HepG2 (cell line): ENCODE data around the gene OSM. TPM values are rescaled to one million over a fixed set of nuclear protein-coding genes. Genes with fewer than 3 reads are reported as not detected.

Experiments
- ATAC-seq: fragments of 200-7000 bp; cut with Tn5 transposase; 3 replicates; pipeline ENCODE4 v1.9.1; 2020; ENCODE audit warnings: mild to moderate bottlenecking, moderate library complexity
- BruUV-seq: library from RNA; stranded (reverse); fragments of 400-500 nt; replicated peaks from 2 replicates; lab custom pipeline; 2021; lab: Mats Ljungman, UMichigan
- CTCF ChIA-PET: fragments of 300-600 bp; formaldehyde crosslinking; extraction: SDS; loops from one replicate; lab custom pipeline; 2021; ENCODE audit warnings: low total read pairs, inconsistent platforms, low intra/inter-chr PET ratio; lab: Yijun Ruan, JAX
- POLR2A ChIA-PET: fragments of 350-600 bp; sonication (Branson Sonifier 250); formaldehyde crosslinking; loops from one replicate; lab custom pipeline; 2020; ENCODE audit warnings: antibody characterized with exemption, inconsistent platforms; lab: Yijun Ruan, JAX
- DNase-seq: peaks from one replicate; pipeline ENCODE4 v3.0.0-alpha.2; 2015; ENCODE audit warnings: low spot score
- FAIRE-seq: peaks from 3 replicates; lab custom pipeline; 2011; peaks lifted over from hg19 to GRCh38; lab: Jason Lieb, UNC
- H2AFZ ChIP-seq: one replicate; pipeline ENCODE4 v1.6.1; 2011; ENCODE audit warnings: low read length, inconsistent platforms
- H3K27ac ChIP-seq: fragments of 300-600 bp; 3 replicates; pipeline ENCODE4 v1.8.0; 2011; ENCODE audit warnings: mixed run types, mild to moderate bottlenecking, mixed read lengths, low read length, inconsistent platforms; ENCODE audit not compliant: insufficient read depth; ENCODE audit errors: extremely low read length
- H3K27me3 ChIP-seq, 2 experiments: fragments of 200-600 bp in 1 of 2; 2 replicates in 1 of 2; 3 replicates in 1 of 2; pipeline versions ENCODE4 v1.6.0 to v1.8.0; 2011; ENCODE audit warnings: low read length in 2 of 2, mild to moderate bottlenecking in 2 of 2, moderate library complexity in 2 of 2, inconsistent platforms in 1 of 2; ENCODE audit not compliant: insufficient read depth in 2 of 2, control insufficient read depth in 1 of 2
- H3K36me3 ChIP-seq, 2 experiments: fragments of 200-600 bp in 1 of 2; replicated peaks in 1 of 2; 2 replicates in 1 of 2; 3 replicates in 1 of 2; pipeline versions ENCODE4 v1.5.1 to v1.8.0; 2011; ENCODE audit warnings: low read length in 2 of 2, inconsistent platforms in 1 of 2; ENCODE audit not compliant: insufficient read depth in 2 of 2, control insufficient read depth in 1 of 2
- H3K4me1 ChIP-seq: 2 replicates; pipeline ENCODE4 v1.5.1; 2012; ENCODE audit warnings: low read length, inconsistent platforms; ENCODE audit not compliant: insufficient read depth
- H3K4me2 ChIP-seq: 2 replicates; pipeline ENCODE4 v1.6.0; 2011; ENCODE audit warnings: low read depth, low read length, inconsistent platforms
- H3K4me3 ChIP-seq, 3 experiments: fragments of 200-600 bp in 1 of 3; sonication (generic), shearing (Covaris generic) in 1 of 3; replicated peaks in 1 of 3; 2 replicates each; pipeline ENCODE4 v1.5.1; 2011 to 2016; ENCODE audit warnings: low read length in 3 of 3, inconsistent platforms in 2 of 3, low read depth in 2 of 3, mild to moderate bottlenecking in 2 of 3, control low read depth in 1 of 3, mixed read lengths in 1 of 3; ENCODE audit not compliant: insufficient read depth in 1 of 3
- H3K79me2 ChIP-seq: one replicate; pipeline ENCODE4 v1.6.1; 2011; ENCODE audit warnings: low read length, inconsistent platforms; ENCODE audit not compliant: insufficient read depth
- H3K9ac ChIP-seq: 2 replicates; pipeline ENCODE4 v1.6.0; 2011; ENCODE audit warnings: mild to moderate bottlenecking, low read depth, low read length, inconsistent platforms; ENCODE audit not compliant: insufficient read depth
- H3K9me3 ChIP-seq: 2 replicates; pipeline ENCODE4 v1.5.1; 2012; ENCODE audit warnings: mild to moderate bottlenecking, low read length
- H4K20me1 ChIP-seq: 2 replicates; pipeline ENCODE4 v1.6.0; 2011; ENCODE audit warnings: inconsistent platforms, mild to moderate bottlenecking, low read length, moderate library complexity; ENCODE audit not compliant: insufficient read depth
- CTCF ChIP-seq: sonication (generic); formaldehyde crosslinking; IDR thresholded peaks from 2 replicates; pipeline ENCODE4 v1.5.0; 2020; ENCODE audit warnings: mild to moderate bottlenecking, missing genetic modification reagents, moderate library complexity
- FIP1L1 ChIP-seq: fragments of 200-400 bp; formaldehyde crosslinking; IDR thresholded peaks from 2 replicates; pipeline ENCODE4 v1.6.1; 2018; ENCODE audit warnings: low read depth, mild to moderate bottlenecking, low read length, moderate library complexity, borderline replicate concordance; ENCODE audit not compliant: insufficient read depth
- LBX2 ChIP-seq: sonication (generic); formaldehyde crosslinking; IDR thresholded peaks from 2 replicates; pipeline ENCODE4 v1.5.0; 2020; ENCODE audit warnings: missing genetic modification reagents, mild to moderate bottlenecking, borderline replicate concordance
- PCBP2 ChIP-seq: fragments of 200-400 bp; formaldehyde crosslinking; optimal IDR thresholded peaks from 2 replicates; pipeline ENCODE3; 2018; ENCODE audit warnings: low read length, low read depth; ENCODE audit not compliant: poor library complexity, severe bottlenecking
- PRDM15 ChIP-seq: sonication (generic); formaldehyde crosslinking; IDR thresholded peaks from 2 replicates; pipeline ENCODE4 v1.4.0; 2020; ENCODE audit warnings: missing genetic modification reagents
- TRIM24 ChIP-seq: sonication (generic); formaldehyde crosslinking; IDR thresholded peaks from 2 replicates; pipeline ENCODE4 v1.8.0; 2022; ENCODE audit warnings: mild to moderate bottlenecking, missing genetic modification reagents
- ZFP36L1 ChIP-seq: sonication (generic); formaldehyde crosslinking; IDR thresholded peaks from 2 replicates; pipeline ENCODE4 v1.8.0; 2022; ENCODE audit warnings: mild to moderate bottlenecking, missing genetic modification reagents, moderate library complexity
- ZNF670 ChIP-seq: sonication (generic); formaldehyde crosslinking; IDR thresholded peaks from 2 replicates; pipeline ENCODE4 v1.8.0; 2022; ENCODE audit warnings: mild to moderate bottlenecking, missing genetic modification reagents, borderline replicate concordance
- ZNF672 ChIP-seq: sonication (generic); formaldehyde crosslinking; IDR thresholded peaks from 2 replicates; pipeline ENCODE4 v1.8.1; 2022; ENCODE audit warnings: missing genetic modification reagents
- ZSCAN21 ChIP-seq: sonication (generic); formaldehyde crosslinking; IDR thresholded peaks from 2 replicates; pipeline ENCODE4 v1.8.0; 2022; ENCODE audit warnings: mild to moderate bottlenecking, missing genetic modification reagents, moderate library complexity, borderline replicate concordance
- WGBS: methylation state at CpG from one replicate; pipeline ENCODE4 v1.1.6; 2017; ENCODE audit warnings: low lambda C conversion rate; 5-methylcytosine and 5-hydroxymethylcytosine counted together
- in situ Hi-C: cut with HindIII; loops from 2 replicates; pipeline ENCODE4 v1.10.0; 2017; ENCODE audit warnings: low pct_unique_long_range_greater_than_20kb; ENCODE audit not compliant: extremely low pct_ligation_motif_present
- intact Hi-C: fragments of 100-400 bp; cut with micrococcal nuclease; formaldehyde crosslinking; loops from one replicate; pipeline ENCODE4 v1.10.0; 2022; ENCODE audit not compliant: unreplicated experiment
- polyA plus RNA-seq, 8 experiments: library from polyadenylated mRNA; depleted of rRNA in 3 of 8; stranded (reverse) in 7 of 8; unstranded in 1 of 8; fragments of >200 nt; fragmentation: Illumina TruSeq in 4 of 8; extraction: Trizol in 4 of 8; gene quantifications; 2 replicates each; pipeline versions ENCODE4 v1.2.1 to v1.2.3, GENCODE V29; 2011 to 2016; ENCODE audit warnings: low read depth in 4 of 8, missing spikeins in 1 of 8, mixed read lengths in 1 of 8; ENCODE audit not compliant: insufficient read depth in 1 of 8
- total RNA-seq, 5 experiments: library from RNA; depleted of rRNA; stranded (reverse); fragments of >200 nt; fragmentation: Illumina TruSeq; extraction: Trizol; gene quantifications; 2 replicates each; pipeline ENCODE4 v1.2.3, GENCODE V29; 2016; ENCODE audit warnings: low read depth in 1 of 5

OSM gene
- total and polyA plus RNA-seq, 2 of the 13 experiments (the other 11 are each of a cell fraction or from before 2014, with no cell fraction given) = not detected

- no peak for DNase-seq
- Histone ChIP-seq H3K36me3 (peaks cover 6 to 15% of the 10 kb centered on the region in 2 experiments; a peak in 3 of 5 replicates), H2AFZ (no peak overlapping the region), H3K4me1 (peaks cover 10% of the 10 kb centered on the region), H3K9ac (no peak overlapping the region), H3K4me3 (no peak overlapping the region), H3K4me2 (no peak overlapping the region), H4K20me1 (no peaks in the 10 kb centered on the region), H3K27me3 (no peaks in the 10 kb centered on the region), H3K9me3 (no peaks in the 10 kb centered on the region), H3K27ac (no peak overlapping the region), H3K79me2 (no peaks in the 10 kb centered on the region)
- BruUV-seq = no TSS peak
- ChIA-PET POLR2A (interaction anchor here (1.2 kb wide), 1 partner anchor 61 kb away, joined by 3 read pairs; the partner anchor contains the start of genes CCDC157 and SF3A1), CTCF (no interaction called here)
- in situ Hi-C loops = no loop called here
- intact Hi-C loops = no loop called here
- ATAC-seq = no peak
- TF ChIP-seq LBX2 (no peak), FIP1L1 (no peak), PRDM15 (no peak), ZFP36L1 (CRISPR knock-in tag) (no peak), ZSCAN21 (CRISPR knock-in tag) (no peak), PCBP2 (no peak), ZNF670 (CRISPR knock-in tag) (no peak), CTCF (CRISPR knock-in tag) (no peak), ZNF672 (CRISPR knock-in tag) (no peak), TRIM24 (CRISPR knock-in tag) (no peak)
- FAIRE-seq = no peak
- WGBS = 90% methylated on average over 7 of the region's 7 CpGs
These were observed 28.9 kb upstream of the OSM start for GRCh38 chr22:30295576-30295975.
